HG03196 (cell line): ENCODE results near the gene TBC1D10A.
A peak's percentile ranks its signal among the peaks of the same experiment; 100 is the strongest.
"Not testable (repeated sequence)": the region's sequence is repeated elsewhere in the genome, so short reads cannot be mapped to it uniquely, and the experiment has no call there.

Experiments
- ATAC-seq: cut with Tn5 transposase; IDR thresholded peaks from one replicate; pipeline ENCODE4 v1.9.1; 2021; ENCODE audit not compliant: unreplicated experiment

TBC1D10A gene

GRCh38 chr22:30347255-30347892 lies 20.6 kb upstream of the TBC1D10A start:
- ATAC-seq, result no peak

GRCh38 chr22:30344447-30345200 lies 17.9 kb upstream of the TBC1D10A start:
- ATAC-seq, result no peak

- no peak for ATAC-seq
Measured at GRCh38 chr22:30340911-30341685, 14.4 kb upstream of the TBC1D10A start.

- ATAC-seq, result no peak
Measured at GRCh38 chr22:30338802-30339201, 12.1 kb upstream of the TBC1D10A start.

- not testable (repeated sequence) for ATAC-seq
Measured at GRCh38 chr22:30338341-30338740, 11.6 kb upstream of the TBC1D10A start.

- ATAC-seq, result no peak
Measured at GRCh38 chr22:30337461-30337778, 10.7 kb upstream of the TBC1D10A start.

- no peak for ATAC-seq
Measured at GRCh38 chr22:30336752-30337460, 10.2 kb upstream of the TBC1D10A start.

- ATAC-seq, result no peak
Measured at GRCh38 chr22:30335236-30335635, 8.5 kb upstream of the TBC1D10A start.

GRCh38 chr22:30334646-30335045 lies 7.9 kb upstream of the TBC1D10A start:
- no peak for ATAC-seq

- ATAC-seq, result no peak
Measured at GRCh38 chr22:30333707-30334087, 7.0 kb upstream of the TBC1D10A start.

- ATAC-seq, result no peak
Measured at GRCh38 chr22:30332994-30333706, 6.4 kb upstream of the TBC1D10A start.

- no peak for ATAC-seq
Measured at GRCh38 chr22:30332551-30332950, 5.8 kb upstream of the TBC1D10A start.

GRCh38 chr22:30328466-30329049 lies 1.8 kb upstream of the TBC1D10A start:
- ATAC-seq, result no peak

- no peak for ATAC-seq
Measured at GRCh38 chr22:30327864-30328345, 1.2 kb upstream of the TBC1D10A start.

- ATAC-seq, result peak; percentile 29
Measured at GRCh38 chr22:30326255-30326705, 461 bp downstream of the TBC1D10A start.

- no peak for ATAC-seq
Measured at GRCh38 chr22:30325724-30326254, 952 bp downstream of the TBC1D10A start.

GRCh38 chr22:30325065-30325720 lies 1.5 kb downstream of the TBC1D10A start:
- ATAC-seq, result no peak

GRCh38 chr22:30324014-30324730 lies 2.6 kb downstream of the TBC1D10A start:
- no peak for ATAC-seq

GRCh38 chr22:30323246-30323645 lies 3.5 kb downstream of the TBC1D10A start:
- ATAC-seq, result no peak
